ENCODE data around the gene ZNF436.

ZNF436 gene

DNA sequence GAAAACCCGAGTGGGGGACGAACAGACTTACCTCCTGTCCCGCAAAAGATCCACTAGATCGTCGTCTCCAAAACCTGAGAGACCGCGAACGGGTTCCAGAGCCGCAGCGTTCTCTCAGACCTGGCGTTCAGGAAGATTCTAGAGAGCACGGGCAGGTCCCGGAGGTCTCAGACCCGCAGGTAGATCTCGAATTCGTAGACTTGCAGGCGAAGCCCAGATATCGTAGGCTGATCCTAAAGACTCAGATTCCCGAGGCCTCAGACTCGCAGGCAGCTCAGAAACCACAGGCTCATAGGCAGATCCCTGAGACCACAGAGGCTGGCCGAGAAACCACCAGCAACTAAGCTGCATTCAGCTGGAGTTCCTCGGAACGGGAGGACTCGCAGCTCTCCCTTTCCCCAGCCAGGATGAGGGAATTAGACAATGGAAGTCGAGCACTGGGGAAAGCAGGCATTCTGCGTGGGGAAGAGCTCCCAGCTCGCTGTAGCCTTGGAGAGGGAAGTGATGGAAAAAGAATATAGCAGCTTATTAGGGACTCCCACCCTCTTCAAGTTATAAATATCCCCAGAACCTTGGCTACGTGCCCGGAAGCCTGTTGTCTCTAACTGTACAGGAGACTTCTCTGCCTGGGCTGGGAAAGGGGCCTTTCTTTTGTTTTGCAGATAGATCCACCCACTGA is at the start of gene ZNF436:
Gene ZNF436 (minus strand): TSS at position 502 of the 679 bp plus-strand sequence. CDS start 1,831 bp downstream, outside the sequence.
- peak; percentile 75 for DNase-seq

DNA sequence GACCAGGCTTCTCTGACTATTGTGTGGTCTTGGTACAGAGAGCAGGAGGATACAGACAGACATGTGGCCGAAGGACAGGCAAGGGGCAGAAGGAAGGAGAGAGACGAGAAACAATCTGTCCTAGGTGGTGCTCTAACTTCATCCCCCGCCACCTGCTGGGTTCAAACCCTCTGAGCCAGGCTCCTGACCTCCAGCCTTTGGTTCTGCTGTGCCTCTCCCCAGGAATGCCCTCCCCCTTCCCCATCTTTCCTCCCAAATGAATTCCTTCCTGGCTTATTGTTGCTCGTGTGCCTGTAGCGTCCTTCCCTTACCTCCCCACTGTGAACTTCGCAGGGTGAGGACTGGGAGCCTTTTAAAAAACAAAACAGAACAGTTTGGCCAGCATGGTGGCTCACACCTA is 49.5 kb upstream of the ZNF436 start:
- no peak for DNase-seq

DNA sequence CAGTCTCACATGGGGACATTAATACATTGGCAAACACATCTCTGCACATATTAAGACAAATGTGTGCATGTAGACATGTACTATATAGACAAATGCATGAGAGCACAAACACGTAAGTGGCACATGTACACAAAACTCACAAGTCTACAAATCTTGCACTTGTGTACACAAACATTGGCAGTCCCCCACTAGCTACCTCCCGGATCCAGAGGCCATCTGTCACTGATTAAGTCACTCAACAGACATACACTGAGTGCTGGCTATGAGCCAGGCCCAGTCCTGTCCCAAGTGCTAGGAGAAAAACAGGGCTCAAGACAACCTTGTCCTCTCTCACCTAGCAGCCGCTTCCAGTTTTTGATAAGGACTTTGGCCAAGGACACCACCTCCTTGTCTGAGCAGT is 47.9 kb upstream of the ZNF436 start:
- peak; percentile 64 for DNase-seq

DNA sequence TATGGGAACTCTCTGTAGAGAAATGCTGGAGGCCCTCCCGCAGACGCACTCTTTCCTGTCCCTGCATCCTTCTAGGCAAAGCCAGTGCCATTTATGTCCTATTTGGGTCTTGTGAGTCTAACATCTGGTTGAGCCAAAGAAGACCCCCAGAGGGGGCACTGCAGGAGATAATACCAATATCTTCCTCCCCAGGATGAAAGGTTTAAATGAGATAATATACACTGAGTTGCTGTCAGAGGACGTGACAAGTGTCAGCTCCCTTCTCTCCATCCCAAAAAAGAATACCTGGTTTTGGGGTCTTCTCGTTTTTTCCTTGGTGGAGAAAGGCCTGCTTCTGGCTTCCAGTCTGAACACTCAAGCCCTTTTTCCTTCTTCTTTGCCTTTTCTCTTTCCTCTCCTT is 47.3 kb upstream of the ZNF436 start:
- DNase-seq: no peak

DNA sequence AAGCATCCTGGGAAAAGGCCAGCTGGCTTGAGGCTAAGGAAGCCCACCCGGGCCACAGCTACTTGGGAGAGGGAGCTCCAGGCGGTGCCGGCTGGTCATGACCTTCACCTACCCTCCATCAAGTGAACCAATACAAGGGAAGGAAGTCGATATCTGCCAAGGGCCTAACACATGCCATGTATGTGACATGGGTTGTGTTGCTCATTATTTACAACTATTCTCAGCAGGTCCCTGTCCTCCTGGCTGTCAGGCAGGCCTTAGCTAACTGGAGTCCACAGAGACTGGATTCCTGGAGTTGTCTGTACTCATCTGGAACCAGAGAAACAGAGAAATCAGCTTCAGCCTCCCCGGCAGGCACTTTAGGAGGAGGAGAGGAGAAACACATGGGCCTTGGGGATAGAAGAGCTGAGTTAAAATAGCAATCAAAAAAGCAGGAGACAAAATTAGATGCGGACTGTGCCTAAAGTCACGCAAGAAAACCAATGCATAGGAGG is 39.2 kb upstream of the ZNF436 start:
- no peak for DNase-seq

DNA sequence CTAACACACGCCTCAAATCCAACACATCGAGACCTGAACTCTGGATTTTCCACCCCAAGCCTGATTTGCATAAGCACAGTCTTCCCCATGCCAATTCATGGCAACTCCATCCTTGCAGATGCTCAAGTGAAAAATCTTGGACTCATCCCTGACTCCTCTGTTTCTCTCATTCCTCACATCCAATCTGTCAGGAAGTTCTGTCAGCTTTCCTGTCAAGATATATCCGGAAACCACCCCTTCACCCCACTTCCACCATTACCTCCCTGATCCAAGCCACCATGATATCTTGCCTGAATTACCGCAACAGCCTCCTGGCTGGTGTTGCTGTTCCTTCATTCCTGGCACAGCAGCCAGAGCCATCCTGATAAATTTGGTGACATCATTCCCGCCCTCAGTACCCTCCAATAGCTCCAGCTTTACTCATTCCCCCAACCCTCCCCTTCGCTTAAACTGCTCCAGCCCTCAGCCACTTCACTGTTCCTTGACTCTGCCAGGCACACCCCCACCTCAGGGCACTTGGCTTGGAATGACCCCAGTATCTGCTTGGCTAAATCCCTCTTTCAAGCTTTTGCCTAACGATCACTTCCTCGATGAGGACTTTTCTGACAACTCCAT is 37.5 kb upstream of the ZNF436 start:
- DNase-seq: no peak

DNA sequence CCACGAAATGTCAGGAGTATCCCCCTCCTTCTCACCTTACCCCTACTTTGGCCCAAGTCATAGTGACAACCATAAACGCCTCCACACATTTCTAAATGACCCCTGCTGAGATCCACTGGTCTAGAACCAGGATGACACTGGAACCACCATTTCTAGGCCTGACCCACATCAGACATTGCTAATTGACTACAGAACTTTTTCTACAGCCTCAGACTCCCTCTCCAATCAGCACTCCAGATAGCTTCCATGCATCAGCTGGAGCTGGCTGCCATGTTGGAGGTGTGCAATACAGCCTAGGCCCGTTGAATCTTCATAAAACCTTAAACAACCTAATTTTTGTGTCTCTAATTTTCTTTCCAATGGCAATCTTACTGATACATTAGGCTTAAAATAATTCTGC is 36.3 kb upstream of the ZNF436 start:
- DNase-seq: no peak

DNA sequence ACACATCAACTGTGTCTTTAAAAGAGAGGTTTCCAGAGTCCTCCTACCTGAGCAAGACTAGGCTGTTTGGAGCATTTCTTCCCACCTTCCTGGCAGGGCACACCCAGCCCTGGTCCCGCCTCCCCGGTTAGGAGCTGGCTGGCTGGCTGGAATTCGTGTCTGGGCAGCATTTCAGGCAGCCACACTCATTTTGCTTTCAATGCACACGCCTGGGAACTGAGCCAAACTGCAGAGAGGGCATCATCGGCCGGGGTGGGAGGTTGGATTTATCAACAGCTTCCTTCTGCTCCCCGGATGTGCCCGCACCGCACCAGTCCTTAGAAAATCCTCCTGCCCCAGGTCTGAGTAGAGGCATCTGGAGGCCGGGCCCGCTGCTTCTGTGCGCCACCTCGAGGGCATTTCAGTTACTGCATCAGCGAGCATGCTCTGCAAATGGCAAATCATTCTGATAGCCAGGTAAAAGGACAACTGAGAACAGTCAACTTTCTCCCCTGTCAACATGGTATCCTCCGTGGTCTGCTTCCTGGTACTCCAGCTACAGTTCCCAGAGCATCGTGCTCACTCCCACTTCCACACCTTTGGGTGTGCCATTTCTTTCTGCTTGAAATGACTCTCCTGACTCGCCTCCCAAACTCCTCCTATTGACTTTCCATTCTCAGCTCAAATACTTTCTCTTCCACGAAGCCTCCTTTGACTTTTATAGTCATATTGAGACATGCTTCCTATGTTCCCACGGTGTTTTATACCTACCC is 34.3 kb upstream of the ZNF436 start:
- DNase-seq: peak; percentile 99

DNA sequence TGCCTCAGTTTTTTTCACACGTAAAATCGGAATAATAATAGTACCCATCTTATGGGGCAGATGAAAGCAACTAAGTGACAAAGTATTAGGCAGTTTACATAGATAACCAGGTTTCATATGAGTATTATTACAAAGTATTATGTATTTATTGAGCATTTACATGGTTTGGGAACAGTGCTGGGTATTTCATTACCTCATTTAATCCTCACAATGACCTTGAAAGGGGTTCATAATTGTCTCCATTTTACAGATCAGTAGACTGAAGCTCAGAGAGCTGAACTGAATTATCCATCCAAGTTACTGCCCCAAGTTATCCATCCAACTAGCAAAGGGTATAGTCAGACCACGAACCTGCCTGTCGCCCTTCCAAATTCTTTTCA is 33.7 kb upstream of the ZNF436 start:
- DNase-seq: no peak

DNA sequence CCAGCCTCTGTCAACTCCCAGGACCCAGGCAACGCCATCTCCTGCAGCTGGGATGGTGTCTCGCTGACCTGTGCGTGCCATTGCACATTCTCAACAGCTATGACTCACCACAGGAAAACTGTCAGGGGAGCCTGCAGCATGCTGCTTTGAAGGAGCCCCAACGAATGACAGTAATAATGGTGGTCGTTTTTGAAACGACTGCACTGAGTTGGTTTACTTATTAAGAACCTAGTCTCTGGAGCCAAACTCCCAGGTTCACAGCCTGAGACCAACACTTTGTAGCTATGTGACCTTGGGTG is 33.4 kb upstream of the ZNF436 start:
- DNase-seq: no peak

DNA sequence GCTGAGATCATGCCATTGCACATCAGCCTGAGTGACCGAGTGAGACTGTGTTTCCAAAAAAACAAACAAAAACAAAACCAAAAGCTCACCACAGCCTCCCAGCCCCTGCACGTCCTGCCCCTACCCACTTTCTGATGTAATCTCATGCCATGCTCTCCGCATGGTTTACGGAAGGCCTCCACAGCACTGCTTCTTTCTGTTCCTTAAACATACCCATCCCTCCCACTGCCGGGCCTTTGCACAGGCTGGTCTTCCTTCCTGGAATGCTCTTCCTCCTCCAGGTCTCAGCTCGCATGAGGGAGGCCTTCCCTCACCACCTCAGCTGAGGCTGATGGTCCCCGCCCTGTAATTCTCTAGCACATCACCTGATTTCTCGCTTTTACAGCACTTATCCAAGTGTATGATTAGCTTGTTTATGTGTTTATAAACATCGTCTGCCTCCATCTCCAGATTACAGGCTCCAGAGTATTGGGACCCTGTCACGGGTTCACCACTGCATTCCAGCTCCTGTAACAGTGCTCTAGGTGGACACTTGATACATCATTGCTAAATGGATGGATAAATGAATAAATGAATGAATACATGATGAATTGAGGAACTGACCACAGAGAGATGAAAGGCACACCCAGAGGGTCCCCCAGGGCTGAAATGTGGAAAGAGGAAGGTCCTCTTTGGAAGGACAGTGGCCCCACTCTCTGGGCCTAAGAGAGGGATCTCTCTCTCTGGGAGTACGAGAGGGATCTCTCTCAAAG is 32.8 kb upstream of the ZNF436 start:
- DNase-seq: no peak

DNA sequence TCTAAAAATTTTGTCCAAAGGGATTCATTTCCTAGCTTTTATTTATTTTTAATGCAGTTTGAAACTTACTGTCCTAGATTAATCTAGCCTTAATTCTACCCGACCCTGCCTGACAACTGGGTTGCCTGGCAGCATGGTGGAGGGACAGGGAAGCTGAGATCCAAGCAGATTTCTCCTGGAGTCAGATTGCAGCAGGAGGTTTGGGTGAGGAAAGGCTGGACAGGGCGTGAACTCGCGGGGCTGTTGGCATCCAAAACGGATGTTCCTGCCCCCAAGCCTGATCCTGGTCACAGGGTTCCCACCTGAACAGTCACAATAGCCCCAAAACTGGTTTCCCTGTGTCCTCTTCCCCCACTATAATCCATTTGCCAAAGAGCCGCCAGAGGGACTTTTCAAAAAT is 31.7 kb upstream of the ZNF436 start:
- no peak for DNase-seq

DNA sequence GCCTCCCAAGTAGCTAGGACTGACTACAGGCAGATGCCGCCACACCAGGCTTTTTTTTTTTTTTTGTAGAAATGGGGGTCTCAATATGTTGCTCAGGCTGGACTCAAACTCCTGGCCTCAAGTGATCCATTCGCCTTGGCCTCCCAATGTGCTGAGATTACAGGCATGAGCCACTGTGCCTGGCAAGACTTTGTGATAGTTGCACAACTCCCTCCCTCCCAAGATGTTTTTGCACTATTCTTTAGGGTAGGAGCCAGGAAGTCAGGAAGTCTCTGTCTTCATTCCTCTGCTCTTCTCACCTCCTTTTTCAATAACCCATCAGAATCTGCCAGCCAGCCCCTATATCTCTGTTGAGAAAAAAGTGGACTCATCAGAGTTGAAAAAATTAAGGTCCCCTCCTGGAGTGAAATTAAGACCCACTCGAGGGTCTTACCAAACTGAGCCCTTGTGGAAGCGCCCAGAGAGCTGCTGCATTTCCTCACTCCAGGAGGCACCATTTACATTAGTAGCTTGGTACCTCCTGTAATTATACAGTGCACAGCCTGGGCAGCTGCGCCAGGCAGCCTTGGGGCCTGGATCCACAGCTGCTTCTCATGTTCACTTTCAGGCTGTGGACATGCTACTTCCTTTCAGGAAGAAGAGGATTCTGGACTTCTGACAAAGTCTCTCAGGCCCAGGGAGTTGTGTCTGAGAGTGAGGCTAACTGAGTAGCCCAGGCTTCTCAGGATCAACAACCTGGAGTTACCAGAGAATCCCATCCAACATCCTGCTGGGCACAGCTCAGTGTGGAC is 30.9 kb upstream of the ZNF436 start:
- no peak for DNase-seq

DNA sequence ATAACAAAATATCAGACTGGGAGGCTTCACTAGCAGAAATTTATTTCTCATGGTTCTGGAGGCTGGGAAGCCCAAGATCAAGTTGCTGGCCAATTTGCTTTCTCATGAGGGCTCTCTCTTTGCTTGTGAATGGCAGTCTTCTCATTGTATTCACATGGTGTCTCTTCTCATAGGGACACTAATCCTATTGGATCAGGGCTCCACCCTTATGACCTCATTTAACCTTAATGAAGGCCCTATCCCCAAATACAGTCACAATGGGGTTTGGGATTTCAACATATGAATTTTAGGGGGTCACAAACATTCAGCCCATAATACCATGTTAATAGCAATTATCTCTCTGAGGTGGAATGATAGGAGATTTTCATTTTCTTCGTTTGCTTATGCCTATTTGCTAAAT is 29.6 kb upstream of the ZNF436 start:
- DNase-seq: no peak

DNA sequence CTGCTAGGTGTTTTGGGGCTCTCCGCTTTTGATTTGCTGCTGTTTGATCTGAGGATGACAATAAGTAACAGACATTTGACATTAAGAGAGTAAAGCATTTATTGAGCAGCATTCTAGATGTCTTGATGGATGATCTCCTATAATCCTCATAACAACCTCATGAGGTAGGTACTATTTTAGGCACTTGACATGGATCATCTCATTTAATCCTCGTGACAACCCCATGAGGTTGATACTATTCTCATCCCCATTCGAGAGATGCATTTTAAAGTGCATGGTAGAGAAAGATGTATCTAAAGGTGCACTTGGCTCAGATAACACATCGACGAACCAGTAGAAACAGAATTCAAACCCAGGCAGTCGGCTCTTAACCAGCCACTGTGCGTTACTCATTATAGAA is 28.3 kb upstream of the ZNF436 start:
- DNase-seq: no peak

DNA sequence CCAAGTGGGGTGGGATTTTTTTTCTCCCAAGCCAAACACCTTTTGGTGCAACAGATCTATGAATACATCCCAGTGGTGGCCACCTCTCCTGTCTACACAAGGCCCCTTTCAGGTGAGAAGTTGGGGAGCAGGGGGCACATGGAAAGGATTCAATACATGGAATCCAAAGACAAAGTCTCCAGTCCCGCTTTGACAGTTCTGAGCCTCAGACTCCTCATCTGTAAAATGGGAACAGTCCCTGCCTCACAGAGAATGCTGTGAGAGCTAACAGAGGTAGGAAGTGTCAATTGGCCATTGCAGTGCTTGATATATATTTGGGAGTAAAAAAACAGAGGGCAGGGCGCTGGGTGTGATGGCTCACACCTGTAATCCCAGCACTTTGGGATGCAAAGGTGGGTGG is 26.7 kb upstream of the ZNF436 start:
- no peak for DNase-seq

DNA sequence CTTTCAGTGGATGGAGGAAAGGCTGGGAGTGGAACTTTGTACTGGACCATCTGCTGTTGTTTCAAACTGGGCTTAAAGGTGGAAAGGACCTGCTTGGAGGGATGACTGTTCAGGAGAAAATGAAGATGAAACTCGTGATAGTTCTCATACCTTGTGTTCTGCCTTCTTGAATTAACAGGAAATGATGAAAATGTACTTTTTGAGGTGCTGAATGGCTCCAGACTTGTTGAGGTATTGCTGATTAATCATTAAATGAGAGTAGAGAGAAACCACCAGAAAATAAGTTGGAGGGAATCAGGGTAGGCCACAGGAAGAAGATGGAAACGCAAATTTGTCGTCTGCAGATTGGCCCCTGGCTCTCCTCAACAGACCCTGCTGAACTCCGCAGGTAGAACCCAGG is 26.2 kb upstream of the ZNF436 start:
- DNase-seq: no peak

DNA sequence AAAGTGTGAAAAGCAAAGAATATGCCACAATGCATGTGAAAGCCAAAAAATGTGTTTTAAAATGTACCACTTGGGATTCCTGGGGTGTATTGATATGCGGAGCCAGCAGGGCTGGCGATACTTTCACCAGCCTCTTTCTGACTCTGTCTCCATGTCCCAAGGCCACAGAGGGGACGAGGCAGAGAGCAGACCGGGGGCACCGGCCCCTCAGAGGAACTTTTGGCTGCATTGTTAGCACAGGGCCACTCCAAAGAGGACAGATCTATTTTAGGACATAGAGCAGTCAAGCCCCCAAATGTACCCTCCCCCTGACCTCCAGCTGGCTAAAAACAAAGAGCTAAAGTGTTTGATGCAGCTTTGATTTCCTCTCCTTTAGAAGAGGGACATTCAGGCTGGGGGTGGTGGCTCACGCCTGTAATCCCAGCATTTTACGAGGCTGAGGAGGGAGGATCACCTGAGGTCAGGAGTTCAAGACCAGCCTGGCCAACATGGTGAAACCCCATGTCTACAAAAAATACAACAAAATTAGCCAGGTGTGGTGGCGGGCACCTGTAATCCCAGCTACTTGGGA is 25.6 kb upstream of the ZNF436 start:
- no peak for DNase-seq

DNA sequence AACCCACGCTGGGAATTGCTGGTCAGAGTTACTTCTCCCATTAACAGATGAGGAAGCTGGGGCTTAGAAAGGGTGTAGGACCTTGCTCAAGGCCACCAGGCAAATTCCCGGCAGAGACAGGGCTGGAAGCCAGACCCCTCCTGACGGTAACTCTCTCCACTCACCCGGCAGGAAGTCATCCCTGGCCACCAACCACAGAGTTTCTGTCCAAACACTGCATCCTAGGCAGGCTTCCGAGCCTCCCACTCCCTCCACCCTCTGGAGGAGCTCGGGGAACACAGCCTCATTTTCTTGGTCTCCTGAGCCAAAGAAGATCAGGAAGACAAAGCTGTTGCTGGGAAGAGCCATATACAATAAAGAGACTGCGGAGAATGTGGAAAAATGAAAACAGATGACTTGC is 25.0 kb upstream of the ZNF436 start:
- DNase-seq: no peak

DNA sequence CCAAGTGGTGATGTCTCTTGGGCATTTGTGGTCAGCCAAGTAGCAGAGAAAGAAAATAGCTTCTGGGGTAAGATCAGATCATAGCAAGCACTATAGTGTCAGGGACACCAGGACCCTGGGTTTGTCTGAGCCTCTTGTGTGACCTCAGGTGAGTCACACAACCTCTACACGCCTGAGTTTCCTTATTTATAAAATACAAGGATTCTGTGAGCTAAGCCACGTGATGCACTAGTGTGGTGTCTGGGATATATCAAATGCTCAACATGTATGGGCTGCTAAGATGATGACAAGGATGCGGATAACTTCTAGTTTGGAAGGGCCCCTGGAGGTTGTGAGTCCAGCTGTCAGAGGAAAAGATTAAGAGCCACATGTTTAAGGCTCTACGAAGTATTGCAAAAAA is 24.5 kb upstream of the ZNF436 start:
- no peak for DNase-seq

DNA sequence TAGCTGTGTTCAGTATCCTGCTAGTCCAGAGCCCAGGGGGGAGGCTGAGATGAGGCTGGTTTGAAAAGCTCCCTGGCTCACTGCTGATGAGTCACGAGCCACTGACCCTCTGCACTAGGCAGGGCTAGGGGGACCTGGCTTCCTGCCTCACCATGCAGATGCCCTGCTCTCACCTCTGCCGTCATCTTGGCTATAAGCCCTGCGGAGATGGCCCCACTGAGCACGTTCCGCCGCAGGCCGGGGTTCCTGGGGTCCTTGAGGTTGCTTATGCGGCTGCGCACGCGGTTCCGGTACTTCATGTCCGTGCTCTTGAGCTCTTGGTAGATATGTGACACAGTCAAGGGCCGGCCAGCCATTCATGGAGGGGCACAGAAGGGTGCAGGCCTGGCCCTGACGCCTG is 24.1 kb upstream of the ZNF436 start:
- no peak for DNase-seq

DNA sequence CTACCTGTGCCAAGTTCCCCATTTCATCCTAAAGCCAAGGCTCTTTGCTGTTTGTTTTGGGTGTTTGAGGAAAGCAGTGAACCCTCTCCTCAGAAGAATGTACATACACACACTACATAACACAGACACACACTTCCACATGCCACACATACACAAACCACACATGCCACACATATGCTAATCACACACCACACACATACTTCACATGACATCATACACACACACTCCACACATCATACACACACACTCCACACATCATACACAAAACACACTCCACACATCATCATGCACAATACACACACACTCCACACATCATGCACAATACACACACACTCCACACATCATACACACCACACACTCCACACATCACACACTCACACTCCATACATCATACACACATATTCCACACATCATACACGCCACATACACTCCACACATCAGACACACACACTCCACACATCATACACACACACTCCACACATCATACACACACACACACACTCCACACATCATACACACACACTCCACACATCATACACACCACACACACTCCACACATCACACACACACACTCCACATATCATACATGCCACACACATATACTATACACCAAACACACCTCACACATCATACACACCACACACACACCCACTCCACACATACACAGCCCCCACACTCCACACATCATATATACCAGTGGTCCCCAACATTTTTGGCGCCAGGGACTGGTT is 22.7 kb upstream of the ZNF436 start:
- DNase-seq: no peak

All from DMS153 (cell line).